Kasumi-1 (cell line): ENCODE results near the gene C3orf33.
"Not testable (repeated sequence)": the region's sequence is repeated elsewhere in the genome, so short reads cannot be mapped to it uniquely, and the experiment has no call there.

Experiments used
- DNase-seq, 2 experiments: peaks; one replicate each; lab custom pipeline; 2025; lab: John Stamatoyannopoulos, UW

Gene C3orf33, protein sequence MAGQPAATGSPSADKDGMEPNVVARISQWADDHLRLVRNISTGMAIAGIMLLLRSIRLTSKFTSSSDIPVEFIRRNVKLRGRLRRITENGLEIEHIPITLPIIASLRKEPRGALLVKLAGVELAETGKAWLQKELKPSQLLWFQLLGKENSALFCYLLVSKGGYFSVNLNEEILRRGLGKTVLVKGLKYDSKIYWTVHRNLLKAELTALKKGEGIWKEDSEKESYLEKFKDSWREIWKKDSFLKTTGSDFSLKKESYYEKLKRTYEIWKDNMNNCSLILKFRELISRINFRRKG

DNA sequence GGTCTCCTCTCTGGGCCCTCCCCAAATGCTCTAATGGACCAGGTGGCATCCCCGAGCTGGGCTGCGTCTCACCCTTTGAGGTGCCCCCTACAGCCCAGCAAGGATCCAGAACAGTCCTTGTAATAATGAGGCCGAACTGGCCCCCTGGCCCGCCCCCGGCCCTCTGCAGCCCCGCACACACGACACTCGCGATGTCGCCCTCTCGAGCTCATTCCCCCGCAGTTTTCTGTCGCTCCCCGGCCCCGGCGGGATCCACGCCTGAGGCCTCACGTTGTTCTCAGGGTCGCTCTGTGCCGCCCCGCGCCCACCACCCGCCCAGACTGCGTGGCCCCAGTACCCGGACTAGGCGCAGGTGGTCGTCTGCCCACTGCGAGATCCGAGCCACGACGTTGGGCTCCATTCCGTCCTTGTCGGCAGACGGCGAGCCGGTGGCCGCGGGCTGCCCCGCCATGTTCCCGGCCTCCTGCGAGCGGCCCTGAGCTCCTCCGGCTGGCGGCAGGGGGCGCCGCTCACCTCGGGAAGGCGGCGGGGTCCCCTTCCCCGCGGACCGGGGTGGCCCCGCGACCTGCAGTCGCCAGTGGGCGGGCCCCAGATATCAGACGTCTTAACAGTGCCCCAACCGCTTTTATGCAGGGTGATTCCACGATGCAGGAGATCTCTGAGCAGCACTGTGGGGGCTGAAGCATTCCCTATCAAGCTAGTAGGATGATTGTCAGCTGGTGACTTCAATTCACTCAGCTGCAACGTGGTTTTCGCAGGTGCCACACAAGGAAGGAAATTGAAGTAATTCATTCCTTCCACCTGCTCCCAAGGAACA, at the start of gene C3orf33:
TSS of gene C3orf33 (minus strand) at position 477 of the 817 bp plus-strand sequence. CDS start at position 451, 26 bp downstream.
- DNase-seq = peak; percentile 64 to 77

DNA sequence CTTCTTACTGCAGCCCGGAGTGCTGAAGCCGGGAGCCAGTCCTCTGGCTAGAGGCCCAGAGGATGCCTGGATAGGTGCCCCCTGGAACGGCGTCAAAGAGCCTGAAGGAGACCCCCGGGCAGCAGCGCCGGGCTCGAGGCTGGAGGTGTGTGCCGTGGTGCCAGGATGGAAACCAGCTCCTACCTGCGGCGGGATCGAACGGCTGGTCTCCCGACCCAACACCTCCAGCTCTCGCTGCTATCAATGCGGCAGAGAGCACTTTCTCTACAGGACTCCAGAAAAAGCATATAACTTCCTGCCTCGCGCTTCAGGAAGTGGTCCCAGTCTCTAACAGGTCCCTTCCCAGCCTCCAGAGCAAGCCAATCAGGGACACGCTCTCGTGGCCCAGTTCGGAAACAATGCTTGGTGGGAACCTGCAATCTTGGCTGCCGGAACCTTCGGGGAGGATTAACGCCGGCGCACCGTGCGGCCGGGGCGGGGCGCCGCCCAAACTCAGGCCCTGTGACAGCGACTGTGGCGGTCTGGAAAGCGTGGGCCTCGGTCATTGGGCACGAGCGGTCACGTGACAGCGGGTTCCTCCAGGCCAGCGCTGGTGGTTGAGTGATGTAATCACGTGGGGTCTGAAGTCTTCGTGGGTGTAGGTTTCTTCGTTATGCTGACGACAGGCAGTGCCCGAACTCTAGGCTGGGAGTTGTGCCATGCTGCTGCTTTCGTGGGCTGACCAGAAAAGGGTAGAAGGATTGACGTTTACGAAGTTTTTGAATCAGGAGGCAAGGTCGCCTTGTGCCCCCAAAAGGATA, 48.3 kb upstream of the C3orf33 start, which contains the start of gene SLC33A1:
TSS of gene SLC33A1 (minus strand) at position 287 of the 800 bp plus-strand sequence. CDS start 430 bp downstream, outside the sequence.
- peak; percentile 100 for DNase-seq

DNA sequence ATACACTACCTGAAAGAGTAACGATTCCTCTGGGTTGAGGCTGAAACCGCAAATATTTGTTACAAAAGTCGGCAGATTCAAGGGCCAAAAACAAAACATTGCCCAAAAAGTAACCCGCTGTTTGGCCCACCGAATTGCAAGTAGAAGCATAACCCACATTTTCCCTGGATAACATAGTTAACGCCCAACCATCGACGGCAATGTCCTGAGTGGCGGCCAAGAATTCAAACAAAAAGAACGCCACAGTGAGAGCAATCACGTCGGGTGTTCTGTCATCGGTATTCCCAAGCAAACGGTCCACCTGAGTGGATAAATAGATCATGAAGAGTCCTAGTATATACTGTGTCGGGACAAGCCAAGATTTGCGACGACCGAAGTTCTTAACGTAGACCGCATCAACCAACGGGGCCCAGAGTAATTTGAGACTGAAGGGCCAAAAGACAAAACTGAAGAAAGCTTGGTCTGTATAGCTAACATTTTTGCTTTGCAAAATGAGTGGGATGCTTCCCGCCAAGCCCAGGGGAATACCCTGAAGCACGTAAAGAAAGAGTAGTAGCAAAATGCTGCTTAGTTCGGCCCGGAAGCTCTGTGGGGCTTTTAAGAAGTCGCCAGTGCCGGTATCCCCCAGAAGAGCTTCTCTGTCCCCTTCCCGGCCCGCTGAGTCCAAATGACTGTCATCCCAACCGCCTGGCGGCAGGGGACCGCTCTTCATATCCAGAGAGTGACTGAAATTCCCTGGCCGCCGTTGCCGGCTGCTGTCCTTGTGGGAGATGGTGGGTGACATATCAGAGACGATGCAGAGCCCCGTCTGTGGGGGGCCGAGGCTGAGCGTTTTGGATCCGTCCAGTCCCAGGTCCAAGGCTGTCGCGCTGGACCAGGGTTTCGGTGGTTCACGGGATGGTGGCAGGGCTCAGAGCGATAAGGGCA, 47.4 kb upstream of the C3orf33 start:
- DNase-seq = peak; percentile 17 to 60

DNA sequence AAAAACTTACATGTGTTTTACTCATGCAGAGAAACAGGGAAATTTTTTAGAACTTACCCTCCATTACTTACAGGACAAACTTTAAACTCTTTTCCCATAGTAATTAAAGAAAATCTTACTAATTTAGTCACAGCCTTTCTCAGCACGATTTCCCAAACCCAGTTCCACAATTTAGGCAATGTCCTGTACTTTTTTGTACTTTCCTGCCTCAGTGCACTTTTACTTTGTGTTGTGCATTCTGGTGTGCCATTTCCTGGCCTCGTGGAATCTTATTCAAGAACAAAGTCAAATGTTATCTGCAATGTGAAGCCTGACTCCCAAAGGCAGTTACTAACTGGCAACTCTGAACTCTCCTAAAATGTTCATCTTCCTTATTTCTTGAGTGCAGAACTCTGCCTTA, 46.3 kb upstream of the C3orf33 start:
- DNase-seq = peak; percentile 23 to 26

GRCh38 chr3:155849404-155849803, 43.3 kb upstream of the C3orf33 start:
- not testable (repeated sequence) for DNase-seq

DNA sequence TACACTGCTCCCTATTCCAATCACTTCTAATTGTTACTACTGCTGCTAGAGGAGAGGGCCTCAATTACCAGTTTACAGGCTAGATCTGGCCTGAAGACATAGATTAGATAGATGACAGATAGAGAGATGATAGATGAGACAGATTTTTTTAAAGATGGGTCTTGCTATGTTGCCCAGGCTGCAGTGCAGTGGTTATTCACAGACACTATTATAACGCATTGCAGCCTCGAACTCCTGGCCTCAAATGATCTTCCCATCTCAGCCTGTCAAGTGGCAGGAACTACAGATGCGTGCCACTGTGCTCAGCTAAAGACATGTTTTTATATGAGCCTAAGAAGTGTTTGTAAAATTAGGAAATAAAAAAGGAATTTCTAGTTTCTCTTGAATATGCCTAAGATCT, 41.9 kb upstream of the C3orf33 start:
- DNase-seq = no peak

- no peak for DNase-seq
These were observed 40.0 kb upstream of the C3orf33 start for GRCh38 chr3:155846119-155846518.

DNA sequence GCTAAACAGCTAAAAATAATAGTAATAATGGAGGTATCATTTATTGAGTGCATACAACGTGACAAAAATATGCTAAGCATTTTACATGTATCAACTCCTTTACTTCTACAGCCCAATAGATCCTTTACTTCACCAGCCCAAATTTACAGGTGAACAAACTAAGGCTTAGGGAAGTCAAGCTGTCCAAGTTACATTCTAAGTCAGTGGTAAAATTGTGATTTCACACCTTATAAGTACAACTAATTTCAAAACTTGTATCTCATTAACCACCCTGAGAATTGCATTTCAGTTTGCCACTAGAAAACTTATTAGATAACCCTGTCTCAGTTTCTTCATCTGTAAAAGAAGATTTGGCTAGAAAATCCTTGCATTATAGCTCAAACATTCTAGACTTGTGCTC, 37.5 kb upstream of the C3orf33 start:
- DNase-seq = no peak

DNA sequence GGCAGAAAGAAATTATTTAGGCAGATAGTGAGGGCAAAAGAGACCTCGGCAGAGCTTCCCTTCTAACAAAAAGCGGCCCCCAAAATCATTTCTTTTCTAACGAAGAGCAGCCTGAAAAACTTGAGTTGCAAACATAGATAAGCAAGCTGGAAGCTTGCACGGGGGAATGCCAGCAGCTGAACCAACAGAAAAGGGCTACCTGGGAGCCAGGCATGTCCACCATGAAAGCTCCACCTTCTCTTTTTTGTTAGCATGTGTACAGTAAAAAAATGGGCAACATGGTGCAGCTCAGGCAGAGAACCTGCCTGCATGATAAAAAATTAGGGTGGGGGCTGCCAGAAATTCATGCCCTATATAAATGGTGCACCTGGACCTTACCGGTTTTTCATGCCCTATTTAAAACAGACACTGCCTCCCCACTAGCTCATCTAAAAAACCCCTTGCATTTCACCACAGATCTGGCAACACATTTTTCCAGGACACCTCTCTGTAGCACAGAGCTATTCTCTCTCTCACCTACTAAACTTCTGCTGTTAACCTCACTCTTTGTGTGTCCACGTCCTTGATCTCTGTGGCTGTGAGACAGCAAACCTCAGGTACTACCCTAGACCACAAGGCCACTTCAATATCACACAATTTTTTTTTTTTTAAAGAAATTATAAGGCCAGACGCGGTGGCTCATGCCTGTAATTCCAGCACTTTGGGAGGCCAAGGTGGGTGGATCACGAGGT, 29.4 kb upstream of the C3orf33 start:
- no peak for DNase-seq

GRCh38 chr3:155828490-155829098, 22.5 kb upstream of the C3orf33 start:
- DNase-seq = not testable (repeated sequence)

DNA sequence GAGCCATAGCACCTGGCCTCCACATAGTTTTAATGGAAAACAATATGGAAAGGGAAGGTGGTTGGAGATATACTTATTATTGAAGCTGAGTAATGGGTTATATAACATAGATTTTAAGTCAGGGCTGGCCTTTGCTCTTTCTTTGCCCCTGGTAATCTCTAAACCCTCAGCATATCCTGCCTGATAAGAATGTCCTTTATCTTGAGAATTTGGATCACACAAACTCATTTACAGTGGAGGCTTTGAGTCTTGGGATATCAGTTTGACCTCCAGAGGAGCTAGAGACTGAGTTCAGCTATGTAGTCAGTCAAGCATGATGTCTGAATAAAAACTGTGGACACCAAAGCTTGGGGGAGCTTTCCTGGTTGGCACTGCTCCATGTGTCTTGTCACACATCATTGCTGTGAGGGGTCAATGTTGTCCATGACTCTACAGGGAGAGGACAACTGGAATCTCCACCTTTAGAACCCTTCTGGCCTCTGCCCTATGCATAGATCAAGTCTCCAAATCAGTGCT, 9.0 kb upstream of the C3orf33 start:
- DNase-seq = no peak

- DNase-seq = not testable (repeated sequence)
These were observed 7.1 kb upstream of the C3orf33 start for GRCh38 chr3:155813224-155813623.

DNA sequence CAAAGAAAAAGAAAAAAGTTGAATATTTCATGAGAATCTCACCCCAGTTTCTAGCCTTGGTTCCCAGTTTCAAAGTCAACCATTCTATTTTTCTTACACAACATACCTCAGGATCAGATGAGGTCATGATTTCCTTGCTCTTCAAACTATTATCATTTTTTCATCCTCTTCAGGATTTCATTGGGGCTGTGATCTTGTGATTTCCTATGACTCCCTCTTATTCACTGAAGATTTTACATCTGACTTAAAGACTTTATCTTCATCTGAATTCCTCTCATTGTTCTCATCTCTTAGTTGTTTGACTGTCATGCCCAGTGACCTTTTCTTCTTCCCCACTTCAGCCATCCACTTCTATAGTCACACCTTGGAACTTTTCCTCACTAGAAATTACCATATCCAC, 3.1 kb upstream of the C3orf33 start:
- no peak for DNase-seq

DNA sequence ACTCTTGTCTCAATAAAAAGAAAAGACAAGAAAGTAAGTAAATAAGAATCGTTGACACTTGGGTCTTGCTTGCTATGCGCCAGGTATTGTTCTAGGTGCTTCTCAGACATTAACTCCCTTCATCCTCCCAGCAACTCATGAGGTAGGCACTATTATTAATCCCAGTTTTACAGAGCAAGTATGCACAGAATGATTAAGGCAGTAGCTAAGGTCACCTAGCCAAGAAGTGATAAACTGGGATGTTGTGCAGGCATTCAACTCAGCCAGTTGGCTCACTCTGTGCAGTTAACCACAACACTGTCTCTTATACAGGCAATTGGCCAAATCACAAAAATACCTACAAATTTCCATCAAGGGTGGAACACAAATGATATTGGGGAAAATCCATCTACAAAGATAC, 1.7 kb upstream of the C3orf33 start:
- no peak for DNase-seq

DNA sequence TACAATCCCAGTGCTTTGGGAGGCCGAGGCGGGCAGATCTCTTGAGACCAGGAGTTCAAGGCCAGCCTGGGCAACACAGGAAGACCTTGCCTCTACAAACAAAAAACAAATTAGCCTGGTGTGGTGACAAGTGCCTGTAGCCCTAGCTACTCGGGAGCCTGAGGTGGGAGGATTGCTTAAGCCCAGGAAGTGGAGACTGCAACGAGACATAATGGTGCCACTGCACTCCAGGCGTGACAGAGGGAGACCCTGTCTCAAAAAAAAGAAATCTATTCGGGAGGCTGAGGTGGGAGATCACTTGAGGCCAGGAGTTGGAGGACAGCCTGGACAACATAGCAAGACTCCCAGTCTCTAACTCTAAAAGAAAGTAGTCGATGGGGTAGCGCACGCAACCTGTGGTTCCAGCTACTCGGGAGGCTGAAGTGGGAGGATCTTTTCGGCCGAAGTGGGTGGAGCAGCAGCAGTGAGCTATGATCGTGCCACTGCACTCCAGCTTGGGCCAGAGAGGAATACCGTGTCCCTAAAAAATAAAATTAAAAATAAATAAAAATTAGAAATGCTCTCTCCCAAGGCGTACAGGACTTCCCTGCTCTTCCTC, 775 bp downstream of the C3orf33 start:
- DNase-seq = peak; percentile 57 to 69

- DNase-seq = no peak
These were observed 1.8 kb downstream of the C3orf33 start for GRCh38 chr3:155804323-155804722.

- no peak for DNase-seq
These were observed 13.5 kb downstream of the C3orf33 start for GRCh38 chr3:155792532-155792931.

DNA sequence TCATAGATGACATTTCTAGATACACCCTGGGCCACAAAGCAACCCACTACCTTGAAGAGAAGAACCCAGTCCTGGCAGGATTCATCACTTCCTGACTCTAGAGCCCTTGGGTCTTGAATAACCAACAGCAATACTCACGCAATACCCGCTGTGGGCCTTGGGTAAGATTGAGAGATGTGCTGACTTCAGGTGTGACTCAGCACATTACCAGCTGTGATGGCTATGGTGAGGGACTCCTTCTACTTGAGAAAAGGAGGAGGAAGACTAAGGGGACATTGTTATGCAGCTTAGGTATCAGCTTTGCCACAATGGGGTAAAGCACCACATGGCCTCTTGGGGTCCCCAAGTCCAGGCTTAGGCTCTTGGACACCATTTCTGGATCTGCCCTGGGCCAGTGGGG, 14.9 kb downstream of the C3orf33 start:
- no peak for DNase-seq

GRCh38 chr3:155790272-155790925, 15.7 kb downstream of the C3orf33 start:
- no peak for DNase-seq
